Stimulated activated CD4-positive, alpha-beta T cell treated with anti-CD3 and anti-CD28 coated beads, Interleukin-15, amount 100 ng/mL, for 24 hours (primary cell): ENCODE measurements around the gene MTREX.

ENCODE experiments used
- DNase-seq: peaks from one replicate; pipeline ENCODE4 v3.0.0-alpha.2; 2020

Gene MTREX

GRCh38 chr5:55437452-55437851 lies 129.7 kb downstream of the MTREX start:
- DNase-seq: no peak

- no peak for DNase-seq
Measured at GRCh38 chr5:55437859-55438206, 130.0 kb downstream of the MTREX start.

- no peak for DNase-seq
Measured at GRCh38 chr5:55438998-55439397, 131.2 kb downstream of the MTREX start.

- DNase-seq: peak; percentile 45
Measured at GRCh38 chr5:55440188-55440646, 132.4 kb downstream of the MTREX start.

- DNase-seq: no peak
Measured at GRCh38 chr5:55441107-55441771, 133.4 kb downstream of the MTREX start.

GRCh38 chr5:55441954-55442353 lies 134.2 kb downstream of the MTREX start:
- no peak for DNase-seq

- DNase-seq: no peak
Measured at GRCh38 chr5:55445791-55446190, 138.0 kb downstream of the MTREX start.

GRCh38 chr5:55446640-55447351 lies 139.0 kb downstream of the MTREX start:
- no peak for DNase-seq

- DNase-seq: no peak
Measured at GRCh38 chr5:55450050-55450765, 142.4 kb downstream of the MTREX start.

- DNase-seq: no peak
Measured at GRCh38 chr5:55451976-55452375, 144.2 kb downstream of the MTREX start.

GRCh38 chr5:55453211-55453610 lies 145.4 kb downstream of the MTREX start:
- no peak for DNase-seq

GRCh38 chr5:55454282-55454681 lies 146.5 kb downstream of the MTREX start:
- no peak for DNase-seq

GRCh38 chr5:55456216-55456895 lies 148.6 kb downstream of the MTREX start:
- no peak for DNase-seq

GRCh38 chr5:55459572-55459971 lies 151.8 kb downstream of the MTREX start:
- DNase-seq: no peak

- DNase-seq: no peak
Measured at GRCh38 chr5:55463613-55464012, 155.8 kb downstream of the MTREX start.

- DNase-seq: no peak
Measured at GRCh38 chr5:55467862-55468551, 160.2 kb downstream of the MTREX start.

- DNase-seq: no peak
Measured at GRCh38 chr5:55469839-55470238, 162.1 kb downstream of the MTREX start.

- no peak for DNase-seq
Measured at GRCh38 chr5:55470282-55470681, 162.5 kb downstream of the MTREX start.

GRCh38 chr5:55471468-55471867 lies 163.7 kb downstream of the MTREX start:
- DNase-seq: no peak

GRCh38 chr5:55472642-55473041 lies 164.9 kb downstream of the MTREX start:
- DNase-seq: no peak
